H1 (cell line): ENCODE measurements around the gene NKTR.
"Not testable (repeated sequence)": the region's sequence is repeated elsewhere in the genome, so short reads cannot be mapped to it uniquely, and the experiment has no call there.

Source experiments
- CTCF ChIP-seq, 3 experiments: IDR thresholded peaks; 1 replicate in 2 of 3; 2 replicates in 1 of 3; pipeline versions ENCODE4 v1.5.1 to v1.6.1; 2011; ENCODE audit warnings: low read length in 3 of 3, mild to moderate bottlenecking in 3 of 3, inconsistent platforms in 2 of 3, low read depth in 1 of 3, moderate library complexity in 1 of 3; ENCODE audit not compliant: insufficient read depth in 1 of 3; ENCODE audit errors: control extremely low read depth in 1 of 3
- HDAC2 ChIP-seq, 2 experiments: fragments of 300-600 bp in 1 of 2; sonication (generic) in 1 of 2; IDR thresholded peaks; 2 replicates each; pipeline ENCODE4 v1.6.1; 2011 to 2012; ENCODE audit warnings: low read depth in 2 of 2, low read length in 2 of 2, mild to moderate bottlenecking in 2 of 2, moderate library complexity in 2 of 2, borderline replicate concordance in 1 of 2, inconsistent platforms in 1 of 2
- JUN ChIP-seq: IDR thresholded peaks from 2 replicates; pipeline ENCODE4 v1.6.1; 2011; ENCODE audit warnings: low read depth, mild to moderate bottlenecking, improper control_type of control experiment, low read length
- RBBP5 ChIP-seq: IDR thresholded peaks from 2 replicates; pipeline ENCODE4 v1.7.1; 2012; ENCODE audit warnings: low read depth, mild to moderate bottlenecking, inconsistent platforms, low read length, moderate library complexity, borderline replicate concordance
- USF2 ChIP-seq: IDR thresholded peaks from 2 replicates; pipeline ENCODE4 v1.6.1; 2011; ENCODE audit warnings: low read length, improper control_type of control experiment

- TF ChIP-seq CTCF (IDR thresholded peaks at IDR 0.05; ENCODE audit: control extremely low read depth in 1 of 3, insufficient read depth in 1 of 3, low read depth in 1 of 3, low read length in 3 of 3); JUN; RBBP5; HDAC2 (IDR thresholded peaks at IDR 0.05; ENCODE audit: borderline replicate concordance in 1 of 2, low read depth in 2 of 2, low read length in 2 of 2); USF2: not testable (repeated sequence)
Measured at GRCh38 chr3:42597098-42597497, 3.4 kb upstream of the NKTR start.
